ENCODE results near the gene NCMAP. TPM values are rescaled to one million over a fixed set of nuclear protein-coding genes. Genes with fewer than 3 reads are reported as not detected.
"Not testable (repeated sequence)": the region's sequence is repeated elsewhere in the genome, so short reads cannot be mapped to it uniquely, and the experiment has no call there.

The NCMAP gene, protein sequence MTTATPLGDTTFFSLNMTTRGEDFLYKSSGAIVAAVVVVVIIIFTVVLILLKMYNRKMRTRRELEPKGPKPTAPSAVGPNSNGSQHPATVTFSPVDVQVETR
- under 1 TPM; 0.05 to 0.07 TPM for total RNA-seq

DNA sequence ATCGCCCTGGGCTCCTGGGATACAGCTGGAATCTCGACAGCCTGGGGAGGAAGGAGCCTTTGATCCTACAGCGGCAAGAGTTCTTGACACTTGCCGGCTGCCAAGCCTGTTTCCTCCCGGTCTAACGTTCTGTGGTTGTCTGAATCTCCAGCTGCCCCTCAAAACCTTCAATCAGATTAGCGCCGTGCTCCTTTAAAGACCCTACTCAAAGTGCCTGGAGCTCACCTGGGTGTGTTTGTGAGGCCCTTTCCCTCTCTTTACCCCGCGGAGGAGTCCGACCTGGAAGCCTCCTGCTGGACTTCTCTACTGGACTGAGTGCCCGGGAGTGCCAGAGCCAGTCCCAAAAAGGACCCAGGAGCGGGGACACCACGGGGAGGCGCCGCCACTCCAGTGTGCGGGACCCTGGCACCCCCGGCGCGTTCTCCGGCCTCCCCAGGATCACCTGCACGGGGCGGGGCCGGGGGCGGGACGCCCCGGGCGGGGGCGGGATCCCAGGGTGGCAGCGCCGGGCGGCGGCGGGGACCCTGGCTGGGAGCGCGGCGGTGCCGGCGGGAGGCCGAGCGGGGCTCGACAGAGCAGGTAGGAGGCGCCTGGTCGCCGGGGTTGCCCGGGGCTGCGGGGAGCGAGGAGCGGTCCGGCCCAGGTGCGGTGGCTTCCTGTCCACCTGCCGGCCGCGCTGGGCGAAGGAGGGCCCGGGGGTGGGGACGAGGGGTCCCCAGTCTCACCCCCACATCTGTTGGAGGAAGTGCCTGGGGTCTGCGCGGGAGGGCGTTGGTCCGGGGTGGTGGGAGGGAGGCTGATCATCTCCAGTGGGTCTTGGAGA is at the start of gene NCMAP:
NCMAP (plus strand) TSS at position 497 of the 823 bp plus-strand sequence. CDS start 39,344 bp downstream, outside the sequence.
- H3K4me3 Mint-ChIP-seq: peak within 1 kb of the TSS; percentile 59
- no peaks in the 10 kb centered on the region for H3K36me3 Mint-ChIP-seq
- DNase-seq: peak; percentile 57
- ChIA-PET POLR2A (no interaction called here), CTCF (interaction anchor here (0.6 to 1.7 kb wide), 2 partner anchors 32 to 649 kb away, joined by 4 to 6 read pairs; no protein-coding TSS in a partner anchor)
- intact Hi-C loops (cut with micrococcal nuclease): no loop called here
- H3K9me3 Mint-ChIP-seq: no peaks in the 10 kb centered on the region
- H3K27me3 Mint-ChIP-seq: peaks cover 11% of the 10 kb centered on the region
- H3K27ac Mint-ChIP-seq: peak within 1 kb of the TSS; percentile 26
- H3K4me1 Mint-ChIP-seq (ENCODE audit: low read depth): peaks cover 10% of the 10 kb centered on the region

DNA sequence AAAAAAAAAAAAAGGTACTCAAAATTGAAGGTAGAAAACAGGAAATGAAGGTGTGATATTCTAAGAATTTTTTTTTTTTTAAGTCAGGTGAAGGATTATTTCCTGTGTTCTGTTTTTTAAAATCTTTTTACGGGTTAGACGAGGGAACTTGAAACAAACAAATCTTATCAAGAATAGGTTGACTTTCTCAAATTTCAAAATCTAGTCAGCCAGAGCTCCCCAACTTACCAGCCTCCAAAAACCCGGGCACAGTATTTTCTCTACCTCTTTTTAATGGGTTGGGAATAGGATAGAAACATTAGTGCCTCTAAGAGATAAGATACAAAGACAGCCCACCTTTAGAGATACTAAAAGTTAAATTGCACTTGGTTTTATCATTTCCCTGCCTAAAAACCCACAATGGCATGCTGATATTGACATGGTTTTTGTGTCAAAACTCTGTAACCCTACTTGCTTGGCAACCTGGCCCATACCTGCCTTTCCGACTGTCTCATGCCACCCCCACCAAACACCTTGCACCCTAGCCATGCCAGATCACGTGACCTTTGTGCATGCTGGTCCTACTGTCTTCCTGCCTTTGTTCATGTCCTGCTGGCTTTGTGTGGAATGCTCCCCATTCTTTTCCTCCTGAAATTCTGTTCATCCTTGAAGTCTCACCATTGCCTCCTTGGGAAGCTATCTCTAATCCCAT is 49.1 kb upstream of the NCMAP start:
- H3K27me3 Mint-ChIP-seq: no peaks in the 10 kb centered on the region
- intact Hi-C loops (cut with micrococcal nuclease): loop anchor here (10.0 kb wide), 1 partner anchor 78 kb away; no protein-coding TSS in a partner anchor
- H3K4me3 Mint-ChIP-seq: peak overlapping the region; percentile 57
- CTCF ChIA-PET: interaction anchor here (0.7 to 7.2 kb wide), 9 partner anchors 15 to 92 kb away, joined by 3 to 62 read pairs (median 4); partner anchors contain the start of gene NIPAL3
- no peaks in the 10 kb centered on the region for H3K9me3 Mint-ChIP-seq
- peak overlapping the region; percentile 90 for H3K27ac Mint-ChIP-seq
- DNase-seq: peak; percentile 28
- H3K36me3 Mint-ChIP-seq: peaks cover 44% of the 10 kb centered on the region
- peaks cover 67% of the 10 kb centered on the region for H3K4me1 Mint-ChIP-seq (ENCODE audit: low read depth)
- POLR2A ChIA-PET: interaction anchor here (0.6 to 2.3 kb wide), 3 partner anchors 18 to 91 kb away, joined by 3 to 6 read pairs (median 6); partner anchors contain the start of gene NIPAL3

DNA sequence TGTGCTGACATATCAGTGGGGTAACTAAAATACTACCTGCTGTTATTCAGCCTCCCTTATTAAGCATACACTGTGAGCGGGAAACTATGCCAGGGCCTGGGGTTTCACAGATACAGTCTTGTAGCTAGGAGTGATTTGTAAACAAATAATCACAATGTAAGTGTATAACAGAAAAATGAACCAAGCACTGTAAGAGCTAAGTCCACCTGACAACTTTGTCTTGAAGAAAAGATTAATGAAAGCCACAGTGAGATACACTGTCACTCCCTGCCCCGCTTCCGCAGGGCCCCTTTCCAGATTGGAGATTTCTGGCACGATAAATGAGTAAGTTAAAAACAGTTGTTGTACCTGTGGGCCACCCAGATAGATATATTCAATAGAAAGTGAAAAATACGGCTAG is 48.5 kb upstream of the NCMAP start:
- Mint-ChIP-seq H3K4me1 (ENCODE audit: low read depth) (peaks cover 71% of the 10 kb centered on the region), H3K9me3 (no peaks in the 10 kb centered on the region), H3K36me3 (peaks cover 45% of the 10 kb centered on the region), H3K27me3 (no peaks in the 10 kb centered on the region), H3K4me3 (peak overlapping the region; percentile 57), H3K27ac (peak overlapping the region; percentile 90)
- POLR2A ChIA-PET: interaction anchor here (0.6 to 1.8 kb wide), 3 partner anchors 17 to 26 kb away, joined by 3 to 6 read pairs (median 3); no protein-coding TSS in a partner anchor
- intact Hi-C loops (cut with micrococcal nuclease): loop anchor here (10.0 kb wide), 1 partner anchor 77 kb away; no protein-coding TSS in a partner anchor
- CTCF ChIA-PET: interaction anchor here (0.7 to 3.1 kb wide), 7 partner anchors 14 to 92 kb away, joined by 3 to 9 read pairs (median 4); partner anchors contain the start of gene NIPAL3
- peak; percentile 33 for DNase-seq

DNA sequence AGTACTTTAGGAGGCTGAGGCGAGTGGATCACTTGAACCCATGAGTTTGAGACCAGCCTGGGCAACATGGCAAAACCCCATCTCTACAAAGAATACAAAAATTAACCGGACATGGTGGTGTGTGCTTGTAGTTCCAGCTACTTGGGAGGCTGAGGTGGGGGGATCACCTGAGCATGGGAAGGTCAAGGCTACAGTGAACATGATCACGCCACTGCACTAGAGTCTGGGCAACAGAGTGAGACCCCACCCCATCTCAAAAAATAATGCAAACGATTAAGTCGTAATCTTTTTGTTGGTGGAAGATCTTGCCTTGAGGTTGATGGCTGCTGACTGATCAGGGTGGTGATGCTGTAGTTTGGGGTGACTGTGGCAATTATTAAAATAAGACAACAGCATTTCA is 47.0 kb upstream of the NCMAP start:
- DNase-seq: no peak
- CTCF ChIA-PET: no interaction called here
- Mint-ChIP-seq H3K4me1 (ENCODE audit: low read depth) (peaks cover 82% of the 10 kb centered on the region), H3K36me3 (peaks cover 38% of the 10 kb centered on the region), H3K27me3 (no peaks in the 10 kb centered on the region), H3K27ac (peak overlapping the region; percentile 90), H3K4me3 (no peak overlapping the region), H3K9me3 (no peaks in the 10 kb centered on the region)
- POLR2A ChIA-PET: no interaction called here
- intact Hi-C loops (cut with micrococcal nuclease): loop anchor here (10.0 kb wide), 1 partner anchor 76 kb away; no protein-coding TSS in a partner anchor

DNA sequence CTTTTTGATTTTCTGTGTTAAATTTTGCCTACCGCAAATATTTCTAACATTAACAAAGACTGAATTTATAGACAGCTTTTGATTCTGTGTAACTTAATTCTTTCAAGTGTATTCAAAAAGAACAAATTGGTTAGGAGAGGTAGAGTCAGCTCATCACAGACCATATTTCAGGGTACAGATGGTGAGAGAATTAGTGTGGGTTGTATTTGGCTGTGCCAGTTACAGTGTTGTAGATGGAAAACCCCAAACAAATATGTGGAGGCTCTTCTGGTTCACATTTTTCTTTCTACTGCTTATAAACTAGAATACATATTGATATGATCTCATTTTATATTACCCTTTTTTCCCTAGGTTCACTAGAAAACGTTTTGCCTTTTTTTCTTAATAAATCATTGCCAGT is 42.2 kb upstream of the NCMAP start:
- POLR2A ChIA-PET: interaction anchor here (1.1 kb wide), 1 partner anchor 22 kb away, joined by 4 read pairs; no protein-coding TSS in a partner anchor
- H3K27ac Mint-ChIP-seq: no peak overlapping the region
- peaks cover 71% of the 10 kb centered on the region for H3K4me1 Mint-ChIP-seq (ENCODE audit: low read depth)

DNA sequence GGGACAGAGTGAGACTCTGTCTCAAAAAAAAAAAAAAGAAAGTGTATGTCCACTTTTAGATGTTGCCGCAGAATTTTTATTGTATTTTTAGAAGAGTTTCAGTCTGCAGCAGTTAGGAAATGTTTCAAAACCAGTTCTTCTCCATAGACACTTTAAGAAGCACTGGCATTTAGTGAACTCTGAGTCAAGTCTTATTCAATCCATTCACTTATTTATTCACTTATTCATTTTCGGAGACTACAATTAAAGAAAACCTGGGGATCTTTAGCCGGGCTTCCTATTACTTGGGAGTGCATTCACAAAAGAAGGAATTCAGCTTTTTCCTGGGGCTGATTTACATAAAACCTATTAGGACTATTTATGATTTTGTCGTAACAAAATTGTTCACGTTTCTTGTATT is 40.9 kb upstream of the NCMAP start:
- Mint-ChIP-seq H3K4me3 (no peak overlapping the region), H3K27ac (no peak overlapping the region), H3K27me3 (no peaks in the 10 kb centered on the region), H3K4me1 (ENCODE audit: low read depth) (peaks cover 67% of the 10 kb centered on the region), H3K9me3 (no peaks in the 10 kb centered on the region), H3K36me3 (peaks cover 40% of the 10 kb centered on the region)
- intact Hi-C loops (cut with micrococcal nuclease): no loop called here
- POLR2A ChIA-PET: interaction anchor here (0.7 kb wide), 1 partner anchor 34 kb away, joined by 3 read pairs; no protein-coding TSS in a partner anchor
- no peak for DNase-seq
- CTCF ChIA-PET: interaction anchor here (0.7 to 2.6 kb wide), 6 partner anchors 11 to 323 kb away, joined by 3 to 30 read pairs (median 4); partner anchors contain the start of genes NIPAL3 and RCAN3

More for the DNA sequence above, 42.2 kb upstream of the NCMAP start:
- no peaks in the 10 kb centered on the region for H3K27me3 Mint-ChIP-seq
- peaks cover 45% of the 10 kb centered on the region for H3K36me3 Mint-ChIP-seq
- no peak for DNase-seq
- intact Hi-C loops (cut with micrococcal nuclease): no loop called here
- no peaks in the 10 kb centered on the region for H3K9me3 Mint-ChIP-seq
- H3K4me3 Mint-ChIP-seq: no peak overlapping the region
- CTCF ChIA-PET: interaction anchor here (1.0 kb wide), 1 partner anchor 13 kb away, joined by 3 read pairs; no protein-coding TSS in a partner anchor

DNA sequence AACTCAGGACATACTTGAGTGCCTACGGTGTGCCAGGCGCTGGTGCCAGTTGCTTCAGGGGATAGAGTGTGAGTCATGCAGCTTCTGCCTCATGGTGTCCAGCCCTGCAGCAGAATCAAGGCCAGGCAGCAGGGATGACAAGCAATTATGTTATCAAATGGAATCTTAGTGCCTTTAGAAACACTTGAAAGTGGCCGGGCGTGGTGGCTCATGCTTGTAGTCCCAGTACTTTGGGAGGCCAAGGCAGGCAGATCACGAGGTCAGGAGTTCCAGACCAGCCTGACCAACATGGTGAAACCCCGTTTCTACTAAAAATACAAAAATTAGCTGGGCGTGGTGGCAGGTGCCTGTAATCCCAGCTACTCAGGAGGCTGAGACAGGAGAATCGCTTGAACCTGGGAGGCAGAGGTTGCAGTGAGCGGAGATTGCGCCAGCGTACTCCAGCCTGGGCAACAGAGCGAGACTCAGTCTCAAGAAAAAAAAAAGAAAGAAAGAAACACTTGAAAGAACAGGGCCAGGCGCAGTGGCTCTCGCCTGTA is 40.1 kb upstream of the NCMAP start:
- ChIA-PET POLR2A (interaction anchor here (1.2 kb wide), 1 partner anchor 11 kb away, joined by 3 read pairs; no protein-coding TSS in a partner anchor), CTCF (interaction anchor here (0.8 to 2.6 kb wide), 7 partner anchors 11 to 101 kb away, joined by 3 to 30 read pairs (median 4); partner anchors contain the start of genes NIPAL3 and RCAN3)
- H3K4me3 Mint-ChIP-seq; H3K27me3 Mint-ChIP-seq; H3K9me3 Mint-ChIP-seq; intact Hi-C loops (cut with micrococcal nuclease); DNase-seq: not testable (repeated sequence)
- peaks cover 64% of the 10 kb centered on the region for H3K4me1 Mint-ChIP-seq (ENCODE audit: low read depth)
- H3K27ac Mint-ChIP-seq: peak overlapping the region; percentile 16
- peaks cover 40% of the 10 kb centered on the region for H3K36me3 Mint-ChIP-seq

DNA sequence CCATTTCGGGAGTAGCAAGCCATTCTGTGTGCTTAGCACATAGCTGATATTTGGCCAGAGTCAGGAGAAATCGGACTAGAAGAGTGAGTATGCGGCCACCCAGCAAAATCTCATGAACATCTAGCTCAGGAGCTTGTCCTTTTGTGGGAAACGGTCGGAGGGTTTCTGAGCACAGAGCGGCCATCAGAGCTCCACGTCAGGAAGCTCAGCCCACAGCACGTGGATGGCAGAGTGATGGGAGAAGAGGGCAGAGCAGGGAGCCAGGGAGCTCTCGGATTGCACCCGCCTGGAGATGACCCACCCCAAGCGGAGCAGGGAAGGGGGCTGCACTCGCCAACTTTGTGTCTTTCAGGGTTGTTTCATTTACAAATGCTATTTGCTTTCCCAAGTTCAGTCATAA is 39.4 kb upstream of the NCMAP start:
- H3K9me3 Mint-ChIP-seq: peaks cover 2% of the 10 kb centered on the region
- no peak for DNase-seq
- H3K27me3 Mint-ChIP-seq: no peaks in the 10 kb centered on the region
- H3K27ac Mint-ChIP-seq: peak overlapping the region; percentile 15
- CTCF ChIA-PET: interaction anchor here (0.8 to 2.6 kb wide), 4 partner anchors 10 to 101 kb away, joined by 3 to 30 read pairs (median 6); partner anchors contain the start of gene NIPAL3
- H3K36me3 Mint-ChIP-seq: peaks cover 38% of the 10 kb centered on the region
- intact Hi-C loops (cut with micrococcal nuclease): no loop called here
- no peak overlapping the region for H3K4me3 Mint-ChIP-seq
- POLR2A ChIA-PET: interaction anchor here (0.7 to 1.2 kb wide), 2 partner anchors 10 to 12 kb away, joined by 3 read pairs; no protein-coding TSS in a partner anchor
- peaks cover 61% of the 10 kb centered on the region for H3K4me1 Mint-ChIP-seq (ENCODE audit: low read depth)

DNA sequence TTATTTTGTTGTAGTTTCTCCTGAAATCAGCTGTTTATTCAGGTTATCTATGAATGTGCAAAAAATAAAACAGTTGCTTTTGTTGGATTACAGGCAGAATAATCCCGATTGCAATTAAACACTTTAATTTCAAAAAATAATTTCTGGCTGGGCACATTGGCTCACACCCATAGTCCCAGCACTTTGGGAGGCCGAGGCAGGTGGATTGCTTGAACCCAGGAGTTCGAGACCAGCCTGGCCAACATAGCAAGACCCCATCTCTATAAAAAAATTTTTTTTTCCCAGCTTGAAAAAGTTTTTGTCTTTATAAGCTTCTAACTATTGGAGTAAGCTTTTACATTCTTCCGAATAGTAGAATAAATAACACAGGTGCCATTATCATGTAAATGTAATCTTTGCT is 38.0 kb upstream of the NCMAP start:
- ChIA-PET POLR2A (no interaction called here), CTCF (interaction anchor here (0.5 to 1.9 kb wide), 5 partner anchors 8 to 969 kb away, joined by 3 to 11 read pairs (median 4); no protein-coding TSS in a partner anchor)
- Mint-ChIP-seq H3K9me3 (peaks cover 2% of the 10 kb centered on the region), H3K4me1 (ENCODE audit: low read depth) (peaks cover 54% of the 10 kb centered on the region), H3K27me3 (no peaks in the 10 kb centered on the region), H3K4me3 (no peak overlapping the region), H3K36me3 (peaks cover 39% of the 10 kb centered on the region), H3K27ac (no peak overlapping the region)
- intact Hi-C loops (cut with micrococcal nuclease): no loop called here
- DNase-seq: no peak

DNA sequence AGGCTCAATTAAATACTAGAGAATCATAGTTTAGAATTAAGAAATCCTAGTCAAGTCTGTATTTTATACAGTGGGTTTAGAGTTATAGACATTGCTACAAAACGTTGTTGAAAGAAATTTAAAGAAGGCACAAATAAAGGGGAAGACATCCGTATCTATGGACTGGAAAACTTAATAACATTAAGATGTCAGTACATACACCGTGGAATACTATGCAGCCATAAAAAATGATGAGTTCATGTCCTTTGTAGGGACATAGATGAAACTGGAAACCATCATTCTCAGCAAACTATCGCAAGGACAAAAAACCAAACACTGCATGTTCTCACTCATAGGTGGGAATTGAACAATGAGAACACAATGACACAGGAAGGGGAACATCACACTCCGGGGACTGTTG is 35.6 kb upstream of the NCMAP start:
- Mint-ChIP-seq H3K36me3 (peaks cover 42% of the 10 kb centered on the region), H3K4me1 (ENCODE audit: low read depth) (peaks cover 46% of the 10 kb centered on the region), H3K27ac (peak overlapping the region; percentile 59)
- H3K27me3 Mint-ChIP-seq; POLR2A ChIA-PET; intact Hi-C loops (cut with micrococcal nuclease); H3K9me3 Mint-ChIP-seq; CTCF ChIA-PET; H3K4me3 Mint-ChIP-seq; DNase-seq: not testable (repeated sequence)

DNA sequence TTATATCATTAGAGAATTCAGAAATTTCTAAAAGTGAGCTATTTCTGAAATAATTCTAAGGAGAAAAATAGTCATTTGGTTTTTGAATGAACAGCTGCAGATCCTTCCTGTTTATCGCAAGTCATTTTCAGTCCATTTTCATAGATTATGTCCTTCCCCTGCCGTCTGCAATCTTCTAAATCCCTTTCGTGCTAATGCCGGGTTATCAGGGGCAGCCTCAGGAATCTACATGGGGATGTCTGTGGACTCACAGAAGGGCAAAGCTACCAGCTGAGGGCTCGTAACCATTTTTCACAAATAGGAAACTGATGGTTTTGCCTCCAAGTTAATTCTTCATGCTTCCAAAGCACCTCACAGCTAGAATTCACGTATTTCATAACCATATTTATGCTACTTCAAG is 30.3 kb upstream of the NCMAP start:
- ChIA-PET CTCF (interaction anchor here (0.8 to 6.7 kb wide), 12 partner anchors 10 to 327 kb away, joined by 3 to 79 read pairs (median 14); partner anchors contain the start of genes NIPAL3, RCAN3 and STPG1), POLR2A (no interaction called here)
- intact Hi-C loops (cut with micrococcal nuclease): loop anchor here (1.0 kb wide), 1 partner anchor 110 kb away; the partner anchor contains the start of gene NIPAL3
- no peak for DNase-seq
- H3K4me1 Mint-ChIP-seq (ENCODE audit: low read depth): peaks cover 56% of the 10 kb centered on the region
- no peak overlapping the region for H3K4me3 Mint-ChIP-seq
- peak overlapping the region; percentile 33 for H3K27ac Mint-ChIP-seq
- peaks cover 18% of the 10 kb centered on the region for H3K36me3 Mint-ChIP-seq
- no peaks in the 10 kb centered on the region for H3K9me3 Mint-ChIP-seq
- H3K27me3 Mint-ChIP-seq: no peaks in the 10 kb centered on the region

Data from activated CD4-positive, alpha-beta memory T cell treated with anti-CD3 and anti-CD28 coated beads for 36 hours (primary cell).